Central memory CD8-positive, alpha-beta T cell (primary cell): ENCODE data around the gene RUFY4.

Experiments used
- ATAC-seq: fragments of 150-1000 bp; cut with Tn5 transposase; replicated peaks from 2 replicates; pipeline ENCODE4 v1.10.0; 2022; ENCODE audit warnings: mild to moderate bottlenecking, moderate FRiP score, moderate number of reproducible peaks; ENCODE audit not compliant: poor library complexity, severe bottlenecking; ENCODE audit errors: extremely low read depth
- DNase-seq, 2 donors: peaks; one replicate each; pipeline ENCODE4 v3.0.0; 2021; ENCODE audit warnings: low spot score in 2 of 2
- H3K27ac Mint-ChIP-seq: one replicate; pipeline ENCODE4 v1.8.0; 2022; ENCODE audit warnings: low read depth, mild to moderate bottlenecking, moderate library complexity, mixed read lengths
- H3K27me3 Mint-ChIP-seq: one replicate; pipeline ENCODE4 v1.8.0; 2022; ENCODE audit warnings: mixed read lengths
- H3K36me3 Mint-ChIP-seq: one replicate; pipeline ENCODE4 v1.8.0; 2022; ENCODE audit warnings: mild to moderate bottlenecking, moderate library complexity, mixed read lengths; ENCODE audit not compliant: insufficient read depth
- H3K4me1 Mint-ChIP-seq: one replicate; pipeline ENCODE4 v1.8.0; 2022; ENCODE audit warnings: mixed read lengths
- H3K4me3 Mint-ChIP-seq: one replicate; pipeline ENCODE4 v1.8.0; 2022; ENCODE audit warnings: mild to moderate bottlenecking, moderate library complexity, mixed read lengths
- H3K9me3 Mint-ChIP-seq: one replicate; pipeline ENCODE4 v1.8.0; 2022; ENCODE audit warnings: mixed read lengths

RUFY4 gene

GRCh38 chr2:218047536-218048225, 21.4 kb upstream of the RUFY4 start:
- Mint-ChIP-seq H3K4me3 (no peak overlapping the region), H3K36me3 (no peaks in the 10 kb centered on the region)

DNA sequence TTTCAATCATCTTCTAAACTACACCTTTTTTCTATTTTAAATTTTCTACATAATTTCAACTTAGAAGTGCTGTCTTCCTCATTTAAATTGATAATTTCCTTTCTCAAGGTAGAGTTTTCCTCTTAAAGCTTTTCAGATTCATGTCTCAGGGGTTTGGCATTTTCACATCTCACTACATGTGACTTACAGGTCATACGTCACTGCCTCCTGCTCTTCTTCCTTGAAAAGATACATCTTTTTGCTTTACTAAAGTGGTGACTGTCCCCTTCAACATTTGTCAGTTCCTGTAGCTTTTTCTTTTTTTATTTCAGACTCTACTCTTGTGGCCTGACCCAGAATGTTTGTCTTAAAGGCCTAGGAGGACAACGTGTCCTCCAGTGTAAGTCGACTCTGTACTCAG, 17.1 kb upstream of the RUFY4 start:
- no peak overlapping the region for H3K27ac Mint-ChIP-seq
- H3K4me3 Mint-ChIP-seq: no peak overlapping the region
- peaks cover 52% of the 10 kb centered on the region for H3K27me3 Mint-ChIP-seq
- no peaks in the 10 kb centered on the region for H3K4me1 Mint-ChIP-seq
- ATAC-seq (no peak), DNase-seq (no peak)
- H3K36me3 Mint-ChIP-seq: no peaks in the 10 kb centered on the region
- H3K9me3 Mint-ChIP-seq: peaks cover 9% of the 10 kb centered on the region

More at GRCh38 chr2:218047536-218048225, 21.4 kb upstream of the RUFY4 start:
- peak overlapping the region; percentile 57 for H3K27ac Mint-ChIP-seq
- peaks cover 33% of the 10 kb centered on the region for H3K27me3 Mint-ChIP-seq
- H3K4me1 Mint-ChIP-seq: no peaks in the 10 kb centered on the region
- peaks cover 9% of the 10 kb centered on the region for H3K9me3 Mint-ChIP-seq
- DNase-seq (no peak), ATAC-seq (no peak)

GRCh38 chr2:218059289-218059688, 9.8 kb upstream of the RUFY4 start:
- H3K27me3 Mint-ChIP-seq: peaks cover 63% of the 10 kb centered on the region
- H3K36me3 Mint-ChIP-seq: no peaks in the 10 kb centered on the region
- H3K9me3 Mint-ChIP-seq: no peaks in the 10 kb centered on the region
- H3K4me1 Mint-ChIP-seq: no peaks in the 10 kb centered on the region
- no peak for ATAC-seq
- no peak overlapping the region for H3K27ac Mint-ChIP-seq
- H3K4me3 Mint-ChIP-seq: no peak overlapping the region
- DNase-seq: no peak

DNA sequence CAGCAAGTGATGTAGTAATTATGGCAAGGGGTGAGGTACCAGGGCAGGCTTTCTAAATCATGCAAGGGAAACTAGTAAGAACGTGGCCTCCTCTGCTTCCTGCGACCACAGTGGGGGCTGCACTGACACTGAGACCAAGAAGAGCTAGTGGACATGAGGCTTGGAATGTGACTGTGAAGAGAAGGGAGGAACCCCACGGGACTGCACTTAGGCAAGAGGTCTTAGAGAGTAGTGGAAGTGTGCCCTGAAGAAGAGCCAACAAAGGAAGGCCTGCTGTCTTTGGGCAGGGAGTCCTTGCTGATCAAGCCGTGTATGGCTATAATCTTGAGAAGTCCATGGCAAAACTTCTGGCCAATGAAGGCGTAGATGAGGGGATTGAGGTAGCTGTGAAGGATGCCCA, 8.9 kb upstream of the RUFY4 start:
- Mint-ChIP-seq H3K9me3 (no peaks in the 10 kb centered on the region), H3K4me3 (no peak overlapping the region), H3K27me3 (peaks cover 69% of the 10 kb centered on the region), H3K36me3 (no peaks in the 10 kb centered on the region), H3K27ac (no peak overlapping the region), H3K4me1 (no peaks in the 10 kb centered on the region)
- ATAC-seq (no peak), DNase-seq (no peak)

- Mint-ChIP-seq H3K4me3 (no peak overlapping the region), H3K36me3 (no peaks in the 10 kb centered on the region), H3K4me1 (no peaks in the 10 kb centered on the region), H3K27me3 (peaks cover 64% of the 10 kb centered on the region), H3K27ac (no peak overlapping the region), H3K9me3 (no peaks in the 10 kb centered on the region)
- DNase-seq (no peak), ATAC-seq (no peak)
These were observed 7.9 kb upstream of the RUFY4 start for GRCh38 chr2:218060950-218061660.

DNA sequence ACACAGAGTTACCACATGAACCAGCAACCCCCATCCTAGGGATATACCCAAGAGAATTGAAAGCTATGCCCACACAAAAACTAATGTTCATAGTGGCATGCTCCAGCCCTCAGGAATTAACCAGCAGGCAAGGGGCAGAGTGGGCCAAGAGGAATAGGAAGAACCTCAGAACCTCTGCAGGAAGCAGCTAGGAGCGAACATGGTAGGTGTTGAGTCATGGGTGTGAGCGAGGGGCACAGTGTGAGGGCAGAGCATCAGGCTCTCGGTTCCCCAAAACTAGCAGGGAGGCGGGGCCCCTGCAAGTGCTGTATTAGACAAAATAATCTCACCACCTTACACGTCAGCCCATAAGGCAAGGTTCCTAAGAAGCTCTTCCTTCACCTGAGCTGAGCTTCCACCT, 5.6 kb upstream of the RUFY4 start:
- H3K36me3 Mint-ChIP-seq: no peaks in the 10 kb centered on the region
- peak; percentile 53 for ATAC-seq
- no peaks in the 10 kb centered on the region for H3K9me3 Mint-ChIP-seq
- peaks cover 2% of the 10 kb centered on the region for H3K4me1 Mint-ChIP-seq
- peaks cover 62% of the 10 kb centered on the region for H3K27me3 Mint-ChIP-seq
- H3K4me3 Mint-ChIP-seq: no peak overlapping the region
- H3K27ac Mint-ChIP-seq: no peak overlapping the region
- no peak for DNase-seq

DNA sequence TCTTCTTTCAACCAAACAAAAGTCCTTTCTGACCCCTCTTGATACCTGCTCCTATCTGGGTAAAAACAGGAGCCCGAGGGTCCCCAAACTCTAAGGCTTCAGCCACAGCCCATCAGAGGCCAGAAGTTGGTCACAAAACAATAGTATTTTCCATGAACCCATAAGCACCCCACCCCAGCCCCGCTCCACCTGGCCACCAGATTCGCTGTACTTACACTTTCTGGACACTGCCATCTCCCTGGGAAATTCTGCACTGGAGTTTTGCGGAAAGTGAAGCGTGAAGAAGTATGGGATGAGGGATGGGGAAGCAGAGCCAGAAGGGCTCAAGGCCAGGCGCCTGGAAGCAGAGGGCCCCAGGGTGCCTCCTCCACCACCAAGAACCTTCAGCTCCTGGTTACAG, 5.2 kb upstream of the RUFY4 start:
- ATAC-seq (no peak), DNase-seq (no peak)
- peaks cover under 1% of the 10 kb centered on the region for H3K36me3 Mint-ChIP-seq
- peaks cover 6% of the 10 kb centered on the region for H3K4me1 Mint-ChIP-seq
- no peaks in the 10 kb centered on the region for H3K9me3 Mint-ChIP-seq
- no peak overlapping the region for H3K27ac Mint-ChIP-seq
- H3K4me3 Mint-ChIP-seq: no peak overlapping the region
- peaks cover 62% of the 10 kb centered on the region for H3K27me3 Mint-ChIP-seq

GRCh38 chr2:218065239-218066006, 3.6 kb upstream of the RUFY4 start:
- H3K27ac Mint-ChIP-seq: no peak overlapping the region
- peaks cover 48% of the 10 kb centered on the region for H3K27me3 Mint-ChIP-seq
- no peak overlapping the region for H3K4me3 Mint-ChIP-seq
- ATAC-seq (no peak), DNase-seq (no peak)
- H3K4me1 Mint-ChIP-seq: peaks cover 8% of the 10 kb centered on the region
- H3K9me3 Mint-ChIP-seq: no peaks in the 10 kb centered on the region
- peaks cover 2% of the 10 kb centered on the region for H3K36me3 Mint-ChIP-seq

GRCh38 chr2:218066926-218067515, 2.0 kb upstream of the RUFY4 start:
- Mint-ChIP-seq H3K9me3 (no peaks in the 10 kb centered on the region), H3K36me3 (peaks cover 2% of the 10 kb centered on the region), H3K27ac (peak overlapping the region; percentile 9), H3K4me1 (peaks cover 8% of the 10 kb centered on the region), H3K4me3 (no peak overlapping the region), H3K27me3 (peaks cover 50% of the 10 kb centered on the region)
- ATAC-seq (no peak), DNase-seq (no peak)

- H3K4me1 Mint-ChIP-seq: peaks cover 8% of the 10 kb centered on the region
- DNase-seq (no peak), ATAC-seq (no peak)
- no peaks in the 10 kb centered on the region for H3K9me3 Mint-ChIP-seq
- H3K4me3 Mint-ChIP-seq: no peak overlapping the region
- H3K36me3 Mint-ChIP-seq: peaks cover 2% of the 10 kb centered on the region
- H3K27me3 Mint-ChIP-seq: peaks cover 50% of the 10 kb centered on the region
- peak overlapping the region; percentile 9 for H3K27ac Mint-ChIP-seq
These were observed 1.5 kb upstream of the RUFY4 start for GRCh38 chr2:218067523-218067922.

DNA sequence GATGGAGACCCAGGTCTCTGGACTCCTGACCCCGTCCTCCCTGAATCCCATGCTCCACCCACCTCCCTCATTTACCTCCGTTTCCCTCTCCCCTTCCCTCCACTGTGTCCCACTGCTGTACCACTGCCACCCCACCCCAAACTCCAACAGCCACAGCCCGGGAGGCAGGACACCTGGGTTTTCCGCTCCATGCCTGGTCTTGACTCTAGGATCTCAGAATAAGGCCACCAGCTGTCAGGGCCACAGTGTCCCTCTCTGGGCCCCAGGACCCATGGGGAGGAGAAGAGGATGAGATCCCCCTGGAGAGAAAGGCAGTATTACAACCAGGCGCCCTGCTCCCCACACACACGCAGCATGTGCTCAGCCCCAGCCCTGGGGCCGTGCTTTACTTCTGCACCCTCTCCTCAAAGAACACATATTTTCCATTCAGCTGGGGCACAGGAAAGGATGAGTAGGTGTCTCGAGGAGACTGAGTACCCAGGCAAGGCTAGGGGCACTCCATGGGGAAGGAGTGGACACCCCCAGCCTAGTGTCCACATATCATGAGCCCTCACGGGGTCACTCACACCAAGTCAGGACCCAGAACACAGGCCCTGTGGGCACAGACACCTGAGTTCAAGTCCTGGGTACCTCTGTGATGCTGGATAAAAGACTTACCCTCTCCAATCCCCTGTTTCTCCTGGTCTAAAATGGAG, 700 bp downstream of the RUFY4 start:
- DNase-seq: no peak
- Mint-ChIP-seq H3K9me3 (no peaks in the 10 kb centered on the region), H3K4me1 (peaks cover 8% of the 10 kb centered on the region), H3K36me3 (peaks cover 2% of the 10 kb centered on the region), H3K27ac (peak overlapping the region; percentile 88), H3K27me3 (peaks cover 65% of the 10 kb centered on the region), H3K4me3 (peak overlapping the region; percentile 73)
- no peak for ATAC-seq

GRCh38 chr2:218070587-218070986, 1.5 kb downstream of the RUFY4 start:
- Mint-ChIP-seq H3K4me1 (peaks cover 8% of the 10 kb centered on the region), H3K36me3 (peaks cover 2% of the 10 kb centered on the region), H3K4me3 (no peak overlapping the region), H3K9me3 (no peaks in the 10 kb centered on the region), H3K27me3 (peaks cover 64% of the 10 kb centered on the region), H3K27ac (no peak overlapping the region)
- ATAC-seq (no peak), DNase-seq (no peak)
